Prostate gland (tissue), 2 donors: ENCODE results near the gene IQGAP3.

Experiments used
- CTCF ChIP-seq, 4 experiments: fragments of 200-600 bp in 2 of 4; fragments of 450-650 bp in 2 of 4; sonication (generic) in 2 of 4; IDR thresholded peaks; 1 replicate in 3 of 4; 2 replicates in 1 of 4; pipeline ENCODE4 v1.5.1; 2016 to 2019; ENCODE audit warnings: antibody characterized with exemption in 4 of 4, mild to moderate bottlenecking in 2 of 4, moderate library complexity in 2 of 4
- POLR2AphosphoS5 ChIP-seq: sonication (generic); formaldehyde crosslinking; IDR thresholded peaks from one replicate; pipeline ENCODE4 v1.6.1; 2017; ENCODE audit warnings: antibody characterized with exemption

DNA sequence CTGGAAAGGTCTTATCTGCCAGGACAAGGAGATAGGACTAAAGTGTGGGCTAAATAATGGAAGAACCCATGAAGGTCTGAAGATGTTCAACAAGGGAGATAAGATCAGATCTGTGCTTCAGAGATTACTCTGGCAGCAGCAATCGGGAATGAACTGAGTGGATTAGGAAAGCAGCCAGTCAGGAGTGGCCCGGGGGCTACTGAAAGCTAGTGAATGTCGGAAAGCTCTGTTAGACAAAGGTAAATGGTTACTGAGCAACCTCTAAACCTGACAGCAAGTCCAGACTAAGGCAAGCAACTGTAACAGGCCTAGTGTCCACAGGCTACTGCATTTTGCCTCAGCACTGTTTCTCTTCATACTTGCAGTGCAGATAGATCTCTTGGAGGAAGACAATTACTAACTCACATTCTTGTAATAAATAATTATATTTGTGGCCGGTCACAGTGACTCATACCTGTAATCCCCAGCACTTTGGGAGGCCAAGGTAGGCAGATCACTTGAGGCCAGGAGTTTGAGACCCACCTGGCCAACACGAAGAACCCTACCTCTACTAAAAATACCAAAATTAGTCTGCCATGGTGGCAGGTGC, 12.5 kb downstream of the IQGAP3 start:
- TF ChIP-seq CTCF (IDR thresholded peaks at IDR 0.05), result no peak
- TF ChIP-seq POLR2AphosphoS5, result peak; percentile 48
